ENCODE data around the gene SLMAP.

The SLMAP gene

DNA sequence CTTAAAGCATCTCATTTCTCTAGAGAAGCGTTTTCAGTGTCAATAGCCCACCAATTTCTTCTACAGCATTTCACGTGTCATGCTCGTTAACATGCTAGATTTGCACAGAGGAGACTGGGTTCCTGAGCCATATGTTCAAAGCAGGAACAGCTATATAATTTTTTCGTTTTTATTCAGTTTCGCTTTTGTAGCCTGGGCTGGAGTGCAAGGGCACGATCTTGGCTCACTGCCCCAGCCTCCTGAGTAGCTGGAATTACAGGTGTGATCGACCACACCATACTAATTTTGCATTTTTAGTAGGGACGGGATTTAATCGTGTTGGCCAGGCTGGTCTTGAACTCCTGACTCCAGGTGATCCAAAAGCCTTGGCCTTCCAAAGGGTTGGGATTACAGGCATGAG, 6.6 kb upstream of the SLMAP start:
- H3K4me3 ChIP-seq (ENCODE audit: insufficient read depth in 1 of 2, low read depth in 1 of 2, low read length in 2 of 2) = no peak overlapping the region
- no peaks in the 10 kb centered on the region for H3K79me1 ChIP-seq (replicated peaks; ENCODE audit: low read length, poor library complexity, severe bottlenecking)
- H3K14ac ChIP-seq (ENCODE audit: low read length in 2 of 2) = no peak overlapping the region
- no peak overlapping the region for H2BK5ac ChIP-seq (ENCODE audit: low read depth, low read length, poor library complexity, severe bottlenecking)
- peaks cover 2% of the 10 kb centered on the region for H3K4me1 ChIP-seq (ENCODE audit: control insufficient read depth, insufficient read depth, low read depth, low read length)
- H4K8ac ChIP-seq (ENCODE audit: low read length) = no peak overlapping the region
- no peak for DNase-seq
- H3K18ac ChIP-seq (ENCODE audit: low read depth in 1 of 2, low read length in 2 of 2) = no peak overlapping the region
- H3K4ac ChIP-seq (ENCODE audit: low read depth in 1 of 2, low read length in 2 of 2) = no peak overlapping the region
- H4K91ac ChIP-seq (ENCODE audit: low read length) = no peak overlapping the region
- no peaks in the 10 kb centered on the region for H3K36me3 ChIP-seq (ENCODE audit: control insufficient read depth in 1 of 2, insufficient read depth in 2 of 2, low read depth in 1 of 2, low read length in 2 of 2)
- no peak overlapping the region for H2BK15ac ChIP-seq (ENCODE audit: low read depth, poor library complexity, severe bottlenecking)
- no peak overlapping the region for H2BK120ac ChIP-seq (ENCODE audit: low read depth, low read length)
- WGBS = 95% methylated on average over 9 of the region's 9 CpGs
- no peak overlapping the region for H3K9ac ChIP-seq (ENCODE audit: low read length)
- no peak overlapping the region for H2AK5ac ChIP-seq (ENCODE audit: low read length, severe bottlenecking)
- no peak overlapping the region for H3K4me2 ChIP-seq (ENCODE audit: low read length, poor library complexity, severe bottlenecking)
- H3K9me3 ChIP-seq (ENCODE audit: control insufficient read depth, low read length) = no peaks in the 10 kb centered on the region
- H2BK12ac ChIP-seq (ENCODE audit: low read length in 2 of 2) = no peak overlapping the region
- H3K27ac ChIP-seq (ENCODE audit: low read length, poor library complexity, severe bottlenecking) = no peak overlapping the region
- no peak overlapping the region for H3K23ac ChIP-seq (ENCODE audit: low read length in 2 of 2)
- H3K27me3 ChIP-seq (ENCODE audit: control insufficient read depth in 1 of 2, insufficient read depth in 1 of 2, low read length in 2 of 2) = no peaks in the 10 kb centered on the region
- H2AFZ ChIP-seq (ENCODE audit: low read depth, low read length) = no peak overlapping the region

DNA sequence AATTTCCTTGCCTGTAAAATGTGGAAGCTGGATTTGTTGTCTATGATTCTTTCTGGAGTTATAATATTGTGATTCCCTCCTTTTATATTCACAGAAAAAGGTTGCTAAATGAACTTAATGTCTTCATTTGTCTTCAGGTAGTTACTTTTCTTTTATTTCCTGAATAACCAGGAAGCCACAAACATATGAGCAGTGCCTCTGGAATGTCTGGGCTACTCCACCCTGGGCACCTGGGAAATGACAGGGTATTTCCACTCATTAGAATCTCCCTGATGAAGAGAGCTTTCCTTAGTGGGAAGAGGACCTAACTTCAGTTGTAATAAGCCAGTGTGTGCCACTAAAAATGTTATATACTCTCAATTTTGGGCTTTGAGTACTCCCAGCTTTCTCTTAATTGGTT, 3.8 kb upstream of the SLMAP start:
- Histone ChIP-seq H3K36me3 (ENCODE audit: control insufficient read depth in 1 of 2, insufficient read depth in 2 of 2, low read depth in 1 of 2, low read length in 2 of 2) (no peaks in the 10 kb centered on the region), H3K9ac (ENCODE audit: low read length) (no peak overlapping the region), H3K4ac (ENCODE audit: low read depth in 1 of 2, low read length in 2 of 2) (no peak overlapping the region), H3K23ac (ENCODE audit: low read length in 2 of 2) (no peak overlapping the region), H3K9me3 (ENCODE audit: control insufficient read depth, low read length) (no peaks in the 10 kb centered on the region), H2BK15ac (ENCODE audit: low read depth, poor library complexity, severe bottlenecking) (no peak overlapping the region), H3K79me1 (replicated peaks; ENCODE audit: low read length, poor library complexity, severe bottlenecking) (no peaks in the 10 kb centered on the region), H4K91ac (ENCODE audit: low read length) (no peak overlapping the region), H3K27me3 (ENCODE audit: control insufficient read depth in 1 of 2, insufficient read depth in 1 of 2, low read length in 2 of 2) (no peaks in the 10 kb centered on the region), H2BK120ac (ENCODE audit: low read depth, low read length) (no peak overlapping the region), H3K14ac (ENCODE audit: low read length in 2 of 2) (no peak overlapping the region), H3K4me2 (ENCODE audit: low read length, poor library complexity, severe bottlenecking) (no peak overlapping the region), H2AK5ac (ENCODE audit: low read length, severe bottlenecking) (no peak overlapping the region), H3K18ac (ENCODE audit: low read depth in 1 of 2, low read length in 2 of 2) (no peak overlapping the region), H2BK5ac (ENCODE audit: low read depth, low read length, poor library complexity, severe bottlenecking) (no peak overlapping the region), H3K4me3 (ENCODE audit: insufficient read depth in 1 of 2, low read depth in 1 of 2, low read length in 2 of 2) (no peak overlapping the region), H3K27ac (ENCODE audit: low read length, poor library complexity, severe bottlenecking) (no peak overlapping the region), H3K4me1 (ENCODE audit: control insufficient read depth, insufficient read depth, low read depth, low read length) (peaks cover 2% of the 10 kb centered on the region), H4K8ac (ENCODE audit: low read length) (no peak overlapping the region), H2AFZ (ENCODE audit: low read depth, low read length) (no peak overlapping the region), H2BK12ac (ENCODE audit: low read length in 2 of 2) (no peak overlapping the region)
- peak; percentile 6 for DNase-seq

- no peak overlapping the region for H2AK5ac ChIP-seq (ENCODE audit: low read length, severe bottlenecking)
- no peak overlapping the region for H2BK120ac ChIP-seq (ENCODE audit: low read depth, low read length)
- H4K8ac ChIP-seq (ENCODE audit: low read length) = no peak overlapping the region
- H3K4me1 ChIP-seq (ENCODE audit: control insufficient read depth, insufficient read depth, low read depth, low read length) = peaks cover 4% of the 10 kb centered on the region
- no peak overlapping the region for H2AFZ ChIP-seq (ENCODE audit: low read depth, low read length)
- H3K79me1 ChIP-seq (replicated peaks; ENCODE audit: low read length, poor library complexity, severe bottlenecking) = no peaks in the 10 kb centered on the region
- H4K91ac ChIP-seq (ENCODE audit: low read length) = no peak overlapping the region
- H3K14ac ChIP-seq (ENCODE audit: low read length in 2 of 2) = no peak overlapping the region
- H3K18ac ChIP-seq (ENCODE audit: low read depth in 1 of 2, low read length in 2 of 2) = no peak overlapping the region
- H3K23ac ChIP-seq (ENCODE audit: low read length in 2 of 2) = no peak overlapping the region
- no peak overlapping the region for H2BK5ac ChIP-seq (ENCODE audit: low read depth, low read length, poor library complexity, severe bottlenecking)
- H3K9me3 ChIP-seq (ENCODE audit: control insufficient read depth, low read length) = no peaks in the 10 kb centered on the region
- no peak overlapping the region for H3K4me2 ChIP-seq (ENCODE audit: low read length, poor library complexity, severe bottlenecking)
- no peak overlapping the region for H3K9ac ChIP-seq (ENCODE audit: low read length)
- H3K4ac ChIP-seq (ENCODE audit: low read depth in 1 of 2, low read length in 2 of 2) = no peak overlapping the region
- H3K36me3 ChIP-seq (ENCODE audit: control insufficient read depth in 1 of 2, insufficient read depth in 2 of 2, low read depth in 1 of 2, low read length in 2 of 2) = peaks cover 0 to 4% of the 10 kb centered on the region in 2 experiments
- H2BK15ac ChIP-seq (ENCODE audit: low read depth, poor library complexity, severe bottlenecking) = no peak overlapping the region
- no peaks in the 10 kb centered on the region for H3K27me3 ChIP-seq (ENCODE audit: control insufficient read depth in 1 of 2, insufficient read depth in 1 of 2, low read length in 2 of 2)
- H3K27ac ChIP-seq (ENCODE audit: low read length, poor library complexity, severe bottlenecking) = no peak overlapping the region
- no peak overlapping the region for H2BK12ac ChIP-seq (ENCODE audit: low read length in 2 of 2)
- H3K4me3 ChIP-seq (ENCODE audit: insufficient read depth in 1 of 2, low read depth in 1 of 2, low read length in 2 of 2) = no peak overlapping the region
- no peak for DNase-seq
Observed at GRCh38 chr3:57753016-57753415, 3.1 kb upstream of the SLMAP start.

- Histone ChIP-seq H3K4me2 (ENCODE audit: low read length, poor library complexity, severe bottlenecking) (peak overlapping the region; percentile 71), H3K18ac (ENCODE audit: low read depth in 1 of 2, low read length in 2 of 2) (peak overlapping the region in 1 of 2 experiments; percentile 66), H2BK15ac (ENCODE audit: low read depth, poor library complexity, severe bottlenecking) (no peak overlapping the region), H3K27me3 (ENCODE audit: control insufficient read depth in 1 of 2, insufficient read depth in 1 of 2, low read length in 2 of 2) (no peaks in the 10 kb centered on the region), H3K9ac (ENCODE audit: low read length) (peak overlapping the region; percentile 95), H2BK5ac (ENCODE audit: low read depth, low read length, poor library complexity, severe bottlenecking) (no peak overlapping the region), H2BK12ac (ENCODE audit: low read length in 2 of 2) (no peak overlapping the region), H4K91ac (ENCODE audit: low read length) (no peak overlapping the region), H3K36me3 (ENCODE audit: control insufficient read depth in 1 of 2, insufficient read depth in 2 of 2, low read depth in 1 of 2, low read length in 2 of 2) (peaks cover 4 to 16% of the 10 kb centered on the region in 2 experiments), H3K4ac (ENCODE audit: low read depth in 1 of 2, low read length in 2 of 2) (no peak overlapping the region), H3K27ac (ENCODE audit: low read length, poor library complexity, severe bottlenecking) (peak overlapping the region; percentile 88), H3K14ac (ENCODE audit: low read length in 2 of 2) (no peak overlapping the region), H3K4me3 (ENCODE audit: insufficient read depth in 1 of 2, low read depth in 1 of 2, low read length in 2 of 2) (peak overlapping the region in 1 of 2 experiments; percentile 91), H3K79me1 (replicated peaks; ENCODE audit: low read length, poor library complexity, severe bottlenecking) (no peaks in the 10 kb centered on the region), H3K23ac (ENCODE audit: low read length in 2 of 2) (no peak overlapping the region), H2AK5ac (ENCODE audit: low read length, severe bottlenecking) (no peak overlapping the region), H4K8ac (ENCODE audit: low read length) (no peak overlapping the region), H3K4me1 (ENCODE audit: control insufficient read depth, insufficient read depth, low read depth, low read length) (peaks cover 6% of the 10 kb centered on the region), H2BK120ac (ENCODE audit: low read depth, low read length) (no peak overlapping the region), H2AFZ (ENCODE audit: low read depth, low read length) (no peak overlapping the region), H3K9me3 (ENCODE audit: control insufficient read depth, low read length) (no peaks in the 10 kb centered on the region)
- 23% methylated on average over 1 of the region's 1 CpG for WGBS
- no peak for DNase-seq
Observed at GRCh38 chr3:57755368-57755675, 787 bp upstream of the SLMAP start.

Measured in mesenchymal stem cell (in vitro differentiated cells and primary cell).